HUES64 (cell line): ENCODE data around the gene LAS1L.
"Not testable (repeated sequence)": the region's sequence is repeated elsewhere in the genome, so short reads cannot be mapped to it uniquely, and the experiment has no call there.

Source experiments
- H3K27ac ChIP-seq: 2 replicates; pipeline ENCODE4 v1.7.0; 2013; ENCODE audit warnings: low read depth, low read length, inconsistent platforms
- H3K27me3 ChIP-seq: 2 replicates; pipeline ENCODE4 v1.6.1; 2013; ENCODE audit warnings: mild to moderate bottlenecking, low read length; ENCODE audit not compliant: insufficient read depth
- H3K36me3 ChIP-seq: 2 replicates; pipeline ENCODE4 v1.6.1; 2013; ENCODE audit warnings: mild to moderate bottlenecking, low read length; ENCODE audit not compliant: insufficient read depth
- H3K4me1 ChIP-seq: 2 replicates; pipeline ENCODE4 v1.6.1; 2013; ENCODE audit warnings: mild to moderate bottlenecking, low read length, moderate library complexity; ENCODE audit not compliant: insufficient read depth
- H3K4me3 ChIP-seq: 2 replicates; pipeline ENCODE4 v1.5.1; 2013; ENCODE audit warnings: mild to moderate bottlenecking, low read length, moderate library complexity
- H3K9ac ChIP-seq: 2 replicates; pipeline ENCODE4 v1.6.1; 2013; ENCODE audit warnings: mild to moderate bottlenecking, low read depth, low read length
- H3K9me3 ChIP-seq: 2 replicates; pipeline ENCODE4 v1.6.1; 2013; ENCODE audit warnings: low read depth, low read length; ENCODE audit not compliant: insufficient read depth
- WGBS: fragments of 150-250, 120-280 bp; methylation state at CpG from one replicate; pipeline ENCODE4 v1.1.7; 2013; ENCODE audit warnings: missing lambda C conversion rate; 5-methylcytosine and 5-hydroxymethylcytosine counted together

Gene LAS1L

GRCh38 chrX:65551086-65551485 lies 16.5 kb upstream of the LAS1L start:
- Histone ChIP-seq H3K4me3 (no peak overlapping the region), H3K4me1 (no peaks in the 10 kb centered on the region), H3K27me3 (no peaks in the 10 kb centered on the region), H3K9ac (no peak overlapping the region), H3K27ac (no peak overlapping the region), H3K36me3 (no peaks in the 10 kb centered on the region), H3K9me3 (no peaks in the 10 kb centered on the region)
- 96% methylated on average over 16 of the region's 16 CpGs for WGBS

DNA sequence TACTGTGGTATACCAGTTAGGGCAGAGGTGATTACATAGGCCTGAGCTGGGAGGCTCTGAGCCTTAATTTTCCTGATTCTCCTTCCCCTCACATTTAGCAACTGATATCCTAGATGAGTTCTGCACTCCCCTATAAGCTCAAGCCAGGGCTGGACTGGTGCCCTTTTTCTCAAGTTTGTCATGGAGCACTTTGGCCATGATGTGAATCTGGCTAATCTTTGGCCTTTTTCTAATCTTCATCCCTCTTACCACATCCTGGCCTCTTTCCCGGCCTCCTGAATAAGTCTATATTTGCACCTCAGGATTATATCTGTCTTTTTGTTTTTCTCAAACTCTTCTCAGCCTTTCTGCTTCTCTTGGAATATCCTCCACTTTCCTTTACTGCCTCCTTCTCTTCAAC lies 10.9 kb upstream of the LAS1L start:
- Histone ChIP-seq H3K27me3 (no peaks in the 10 kb centered on the region), H3K27ac (no peak overlapping the region), H3K4me1 (no peaks in the 10 kb centered on the region), H3K9ac (no peak overlapping the region), H3K9me3 (no peaks in the 10 kb centered on the region), H3K36me3 (no peaks in the 10 kb centered on the region), H3K4me3 (no peak overlapping the region)
- WGBS = 87% methylated on average over 1 of the region's 1 CpG

GRCh38 chrX:65537229-65537628 lies 2.6 kb upstream of the LAS1L start:
- Histone ChIP-seq H3K27me3 (no peaks in the 10 kb centered on the region), H3K36me3 (peaks cover 7% of the 10 kb centered on the region)
- 90% methylated on average over 3 of the region's 3 CpGs for WGBS

DNA sequence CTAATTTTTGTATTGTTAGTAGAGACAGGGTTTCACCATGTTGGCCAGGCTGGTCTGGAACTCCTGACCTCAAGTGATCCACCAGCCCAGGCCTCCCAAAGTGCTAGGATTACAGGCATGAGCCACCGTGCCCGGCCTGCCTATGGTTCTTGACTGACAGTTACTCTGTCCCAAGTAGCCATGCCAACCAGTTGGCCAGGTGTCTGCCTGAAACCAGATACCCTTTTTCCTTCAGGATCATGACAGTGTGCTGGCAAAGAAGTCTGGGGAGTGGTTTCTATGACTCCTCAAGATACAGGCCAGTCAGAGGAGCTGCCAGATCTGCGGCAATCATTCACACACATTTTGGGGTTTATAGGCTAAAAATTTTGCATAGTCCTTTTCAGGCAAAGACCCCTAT lies 1.7 kb upstream of the LAS1L start:
- WGBS = 97% methylated on average over 2 of the region's 3 CpGs
- Histone ChIP-seq H3K27ac (no peak overlapping the region), H3K4me1 (no peaks in the 10 kb centered on the region), H3K36me3 (peaks cover 12% of the 10 kb centered on the region), H3K9ac (no peak overlapping the region), H3K9me3 (no peaks in the 10 kb centered on the region), H3K4me3 (no peak overlapping the region), H3K27me3 (no peaks in the 10 kb centered on the region)

More at GRCh38 chrX:65537229-65537628, 2.6 kb upstream of the LAS1L start:
- H3K27ac ChIP-seq = no peak overlapping the region
- no peaks in the 10 kb centered on the region for H3K9me3 ChIP-seq
- H3K4me1 ChIP-seq = no peaks in the 10 kb centered on the region
- H3K9ac ChIP-seq = no peak overlapping the region
- no peak overlapping the region for H3K4me3 ChIP-seq

DNA sequence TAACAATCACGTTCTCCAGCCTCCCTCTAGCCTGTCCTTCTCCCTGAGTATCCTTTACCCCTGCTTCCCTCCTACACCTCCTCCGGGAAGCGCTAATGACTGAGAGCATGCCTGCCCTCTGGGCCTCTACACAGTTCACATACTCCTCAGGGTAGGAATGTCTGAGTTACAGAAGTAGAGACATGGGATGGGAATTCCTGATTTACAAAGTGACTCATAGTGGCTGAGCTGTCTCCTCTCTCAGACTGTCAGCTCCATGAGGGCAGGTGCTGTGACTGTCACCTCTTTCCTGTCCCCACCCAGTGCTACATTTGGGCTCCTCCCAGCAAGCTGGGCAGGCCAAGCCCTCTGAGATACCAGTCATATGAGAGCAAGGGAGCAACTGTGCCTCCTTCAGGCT lies 2.6 kb downstream of the LAS1L start:
- WGBS = 96% methylated on average over 3 of the region's 3 CpGs
- Histone ChIP-seq H3K27me3 (no peaks in the 10 kb centered on the region), H3K36me3 (peaks cover 48% of the 10 kb centered on the region), H3K27ac (no peak overlapping the region), H3K9me3 (no peaks in the 10 kb centered on the region), H3K4me3 (no peak overlapping the region), H3K4me1 (no peaks in the 10 kb centered on the region), H3K9ac (no peak overlapping the region)

DNA sequence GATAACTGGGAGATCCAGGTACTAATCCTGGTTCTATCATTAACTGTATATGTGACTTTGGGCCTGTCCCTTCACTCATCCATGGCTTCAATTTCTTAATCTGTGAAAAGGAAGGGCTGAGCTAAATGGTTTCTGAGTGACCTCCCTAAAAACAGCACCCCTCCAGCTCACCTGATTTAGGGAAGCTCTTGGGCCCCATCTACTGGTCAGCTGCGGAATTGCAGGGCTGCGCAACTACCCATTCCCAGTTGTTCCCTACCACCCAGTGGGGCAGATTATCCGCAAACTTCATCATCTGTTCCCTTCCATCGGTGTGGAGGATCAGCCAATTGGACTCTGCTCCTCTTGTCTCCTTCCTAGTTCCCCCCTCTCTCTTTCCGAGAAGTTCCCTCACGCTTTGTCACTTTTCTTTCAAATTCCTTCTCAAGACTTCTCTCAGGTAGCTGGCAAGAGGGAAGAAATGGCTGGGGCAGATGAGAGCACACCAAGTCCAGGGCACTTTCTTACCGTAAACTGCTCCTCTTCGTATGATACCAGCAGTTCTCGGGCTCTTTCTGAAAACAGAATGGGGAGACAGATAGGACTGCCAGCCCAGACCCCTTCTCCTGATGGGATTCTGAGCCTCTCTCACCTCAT lies 5.8 kb downstream of the LAS1L start:
- Histone ChIP-seq H3K27me3 (no peaks in the 10 kb centered on the region), H3K4me1 (no peaks in the 10 kb centered on the region), H3K27ac (no peak overlapping the region), H3K9ac (no peak overlapping the region), H3K36me3 (peaks cover 76% of the 10 kb centered on the region), H3K4me3 (no peak overlapping the region), H3K9me3 (no peaks in the 10 kb centered on the region)
- 54% methylated on average over 9 of the region's 9 CpGs for WGBS

DNA sequence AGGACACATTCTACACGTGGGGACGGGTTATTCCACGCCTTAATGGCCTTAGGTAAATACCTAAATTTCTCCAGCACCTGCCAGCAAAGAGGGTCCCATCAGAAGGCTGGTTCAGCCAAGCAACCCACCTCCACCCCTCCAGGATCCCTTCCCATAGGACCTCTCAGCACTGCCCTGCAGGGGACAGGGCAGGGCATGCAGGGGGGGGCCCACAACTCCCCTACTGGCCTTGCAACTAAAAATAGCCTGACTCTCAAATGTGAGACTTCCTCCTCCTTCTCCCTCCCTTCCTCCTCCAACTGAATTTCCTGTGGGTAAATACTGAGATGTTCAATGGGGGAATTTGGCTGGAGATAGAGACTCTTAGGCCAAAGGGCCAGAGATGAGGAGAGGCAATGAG lies 6.3 kb downstream of the LAS1L start:
- Histone ChIP-seq H3K9ac (no peak overlapping the region), H3K4me3 (no peak overlapping the region), H3K27me3 (no peaks in the 10 kb centered on the region), H3K9me3 (no peaks in the 10 kb centered on the region), H3K27ac (no peak overlapping the region), H3K36me3 (peaks cover 81% of the 10 kb centered on the region), H3K4me1 (no peaks in the 10 kb centered on the region)
- 89% methylated on average over 3 of the region's 3 CpGs for WGBS

DNA sequence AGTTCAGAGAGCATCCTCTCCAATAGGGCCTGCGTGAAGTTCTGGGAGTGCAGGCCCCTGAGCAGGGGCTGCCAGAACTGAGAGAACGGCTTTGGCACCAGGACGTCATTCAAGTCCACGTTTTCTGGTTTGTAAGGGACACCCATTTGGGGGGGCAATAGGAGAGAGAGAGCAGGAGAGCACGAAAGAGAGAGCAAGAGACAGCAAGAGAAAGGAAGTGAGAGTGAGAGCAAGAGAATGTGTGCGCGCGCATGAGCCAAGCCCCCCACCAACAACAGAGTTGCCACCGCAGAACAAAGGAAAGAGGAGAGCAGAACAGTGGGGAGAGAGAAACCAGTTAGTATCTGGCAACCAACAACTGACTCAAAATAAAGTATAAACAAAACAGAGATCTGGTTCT lies 10.4 kb downstream of the LAS1L start:
- Histone ChIP-seq H3K4me1 (no peaks in the 10 kb centered on the region), H3K27ac (no peak overlapping the region), H3K27me3 (no peaks in the 10 kb centered on the region), H3K36me3 (peaks cover 86% of the 10 kb centered on the region), H3K9ac (no peak overlapping the region), H3K4me3 (no peak overlapping the region), H3K9me3 (no peaks in the 10 kb centered on the region)
- WGBS = 95% methylated on average over 5 of the region's 9 CpGs

DNA sequence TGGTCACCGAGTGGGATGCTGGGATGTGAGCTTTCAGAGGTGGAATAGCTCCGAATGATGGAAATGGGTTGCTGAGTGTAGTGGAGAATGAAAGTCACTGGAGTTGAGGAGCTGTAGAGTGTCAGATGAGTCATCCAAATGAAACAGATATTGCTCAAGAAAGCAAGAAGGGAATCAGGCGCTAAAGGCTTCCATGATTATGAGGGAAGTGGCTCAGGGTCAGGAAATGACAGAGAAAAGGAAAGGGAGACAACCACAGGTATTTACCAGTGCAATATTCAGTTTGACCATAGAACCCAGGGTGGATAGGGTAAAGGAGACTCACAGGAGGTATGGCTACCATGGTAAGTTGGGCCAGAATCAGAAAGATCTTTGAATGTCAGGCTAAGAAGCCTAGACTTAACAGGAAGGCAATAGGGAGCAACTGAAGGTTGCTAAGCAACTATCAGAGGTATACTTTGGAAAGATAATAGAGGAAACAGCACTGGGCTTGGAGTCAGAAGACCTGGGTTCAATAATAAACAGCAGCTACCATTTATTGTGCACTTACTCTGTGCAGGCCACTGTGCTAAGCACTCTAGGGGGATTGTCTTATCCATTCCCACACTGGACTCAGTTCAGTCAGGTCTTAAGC lies 11.7 kb downstream of the LAS1L start:
- Histone ChIP-seq H3K4me1 (no peaks in the 10 kb centered on the region), H3K4me3 (no peak overlapping the region), H3K9ac (no peak overlapping the region), H3K27ac (no peak overlapping the region), H3K27me3 (no peaks in the 10 kb centered on the region), H3K36me3 (peaks cover 83% of the 10 kb centered on the region), H3K9me3 (no peaks in the 10 kb centered on the region)
- 91% methylated on average over 3 of the region's 3 CpGs for WGBS

GRCh38 chrX:65519530-65519929 lies 15.1 kb downstream of the LAS1L start:
- H3K4me1 ChIP-seq, H3K9me3 ChIP-seq, H3K27ac ChIP-seq, H3K9ac ChIP-seq, H3K27me3 ChIP-seq, H3K4me3 ChIP-seq: not testable (repeated sequence)
- peaks cover 85% of the 10 kb centered on the region for H3K36me3 ChIP-seq
- 100% methylated on average over 1 of the region's 6 CpGs for WGBS

- 90% methylated on average over 3 of the region's 9 CpGs for WGBS
- not testable (repeated sequence) for H3K4me3 ChIP-seq, H3K4me1 ChIP-seq, H3K27me3 ChIP-seq, H3K9me3 ChIP-seq, H3K9ac ChIP-seq, H3K27ac ChIP-seq
- H3K36me3 ChIP-seq = peaks cover 86% of the 10 kb centered on the region
These were observed 15.6 kb downstream of the LAS1L start for GRCh38 chrX:65518980-65519379.

GRCh38 chrX:65517923-65518322 lies 16.7 kb downstream of the LAS1L start:
- 93% methylated on average over 3 of the region's 3 CpGs for WGBS
- H3K4me1 ChIP-seq = no peaks in the 10 kb centered on the region
- H3K27me3 ChIP-seq = no peaks in the 10 kb centered on the region
- no peak overlapping the region for H3K9ac ChIP-seq
- peaks cover 86% of the 10 kb centered on the region for H3K36me3 ChIP-seq
- H3K4me3 ChIP-seq = no peak overlapping the region
- no peak overlapping the region for H3K27ac ChIP-seq
- no peaks in the 10 kb centered on the region for H3K9me3 ChIP-seq
